ENCODE data around the gene RAX2. TPM values are rescaled to one million over a fixed set of nuclear protein-coding genes. Genes with fewer than 3 reads are reported as not detected.

Gene RAX2
- total and polyA plus RNA-seq, 9 donors: 0.13 TPM; not detected in 7

- H3K27ac ChIP-seq: no peak overlapping the region
- no peaks in the 10 kb centered on the region for H3K4me1 ChIP-seq (ENCODE audit: insufficient read depth)
- H3K36me3 ChIP-seq: no peaks in the 10 kb centered on the region
- TF ChIP-seq EP300 (IDR thresholded peaks at IDR 0.05) (no peak), CTCF (IDR thresholded peaks at IDR 0.05) (no peak), POLR2A (IDR thresholded peaks at IDR 0.05) (no peak)
- H3K9me3 ChIP-seq: no peaks in the 10 kb centered on the region
- DNase-seq: no peak
- WGBS, 3 donors: 52 to 60% (median 59%) methylated on average over 6 of the region's 6 CpGs
- intact Hi-C loops (cut with DNase I): no loop called here
- no peak overlapping the region for H3K4me3 ChIP-seq
- no peaks in the 10 kb centered on the region for H3K27me3 ChIP-seq
These were observed 18.2 kb upstream of the RAX2 start for GRCh38 chr19:3790209-3790734.

GRCh38 chr19:3788996-3789778 is 17.2 kb upstream of the RAX2 start:
- Histone ChIP-seq H3K36me3 (no peaks in the 10 kb centered on the region), H3K27me3 (no peaks in the 10 kb centered on the region)
- 33 to 45% (median 40%) methylated on average over 16 of the region's 16 CpGs for WGBS, 3 donors

GRCh38 chr19:3785938-3786824 is 14.2 kb upstream of the RAX2 start, which contains the start of gene MATK:
MATK (minus strand) TSS chr19:3786381; CDS start chr19:3785135, 1,246 bp downstream.
- TF ChIP-seq EP300 (IDR thresholded peaks at IDR 0.05) (no peak), CTCF (IDR thresholded peaks at IDR 0.05) (no peak), POLR2A (IDR thresholded peaks at IDR 0.05) (no peak)
- intact Hi-C loops (cut with DNase I): no loop called here
- Histone ChIP-seq H3K27me3 (no peaks in the 10 kb centered on the region), H3K9me3 (peaks cover 0 to 14% of the 10 kb centered on the region in 2 donors), H3K27ac (no peak within 1 kb of the TSS), H3K4me1 (ENCODE audit: insufficient read depth) (no peaks in the 10 kb centered on the region), H3K4me3 (no peak within 1 kb of the TSS), H3K36me3 (no peaks in the 10 kb centered on the region)
- WGBS, 3 donors: 3 to 7% (median 6%) methylated on average over 42 to 101 of the region's 101 CpGs
- DNase-seq: no peak

More at GRCh38 chr19:3788996-3789778, 17.2 kb upstream of the RAX2 start:
- no peaks in the 10 kb centered on the region for H3K9me3 ChIP-seq
- no peak for DNase-seq
- TF ChIP-seq CTCF (IDR thresholded peaks at IDR 0.05): no peak
- no peak for TF ChIP-seq EP300 (IDR thresholded peaks at IDR 0.05)
- no peak for TF ChIP-seq POLR2A (IDR thresholded peaks at IDR 0.05)
- no peaks in the 10 kb centered on the region for H3K4me1 ChIP-seq (ENCODE audit: insufficient read depth)
- no peak overlapping the region for H3K4me3 ChIP-seq
- H3K27ac ChIP-seq: no peak overlapping the region
- intact Hi-C loops (cut with DNase I): no loop called here

GRCh38 chr19:3785451-3785937 is 13.5 kb upstream of the RAX2 start:
- TF ChIP-seq POLR2A (IDR thresholded peaks at IDR 0.05) (no peak), CTCF (IDR thresholded peaks at IDR 0.05) (no peak), EP300 (IDR thresholded peaks at IDR 0.05) (no peak)
- no peaks in the 10 kb centered on the region for H3K4me1 ChIP-seq (ENCODE audit: insufficient read depth)
- no peaks in the 10 kb centered on the region for H3K27me3 ChIP-seq
- H3K9me3 ChIP-seq: peaks cover 0 to 14% of the 10 kb centered on the region in 2 donors
- H3K36me3 ChIP-seq: no peaks in the 10 kb centered on the region
- H3K27ac ChIP-seq: no peak overlapping the region
- H3K4me3 ChIP-seq: no peak overlapping the region
- intact Hi-C loops (cut with DNase I): no loop called here
- no peak for DNase-seq
- 0 to 1% (median 1%) methylated on average over 30 to 47 of the region's 47 CpGs for WGBS, 3 donors

All from ovary (tissue), 9 donors.